Hematopoietic multipotent progenitor cell treated with erythropoietin and hydrocortisone succinate and interleukin-3 and kit ligand, for 17 days (in vitro differentiated cells): ENCODE measurements around the gene NUTF2.
"Not testable (repeated sequence)": the region's sequence is repeated elsewhere in the genome, so short reads cannot be mapped to it uniquely, and the experiment has no call there.

Experiments
- DNase-seq: peaks from one replicate; pipeline ENCODE4 v3.0.0-alpha.2; 2015; ENCODE audit warnings: low spot score

The NUTF2 gene

DNA sequence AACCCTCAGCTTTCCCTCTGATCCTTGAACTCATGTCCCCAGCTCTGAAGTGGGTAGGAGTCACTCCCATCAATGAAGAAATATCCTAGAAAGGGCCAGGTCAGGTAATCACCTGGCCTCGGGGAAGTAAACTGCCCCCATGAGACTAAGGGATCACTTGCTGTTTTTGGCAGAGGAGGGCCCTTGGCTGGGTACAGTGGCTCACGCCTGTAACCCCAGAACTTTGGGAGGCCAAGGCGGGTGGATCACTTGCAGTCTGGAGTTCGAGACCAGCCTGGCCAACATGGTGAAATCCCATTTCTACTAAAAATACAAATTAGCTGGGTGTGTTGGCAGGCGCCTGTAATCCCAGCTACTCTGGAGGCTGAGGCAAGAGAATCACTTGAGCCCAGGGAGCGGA, 17.3 kb downstream of the NUTF2 start:
- not testable (repeated sequence) for DNase-seq

DNA sequence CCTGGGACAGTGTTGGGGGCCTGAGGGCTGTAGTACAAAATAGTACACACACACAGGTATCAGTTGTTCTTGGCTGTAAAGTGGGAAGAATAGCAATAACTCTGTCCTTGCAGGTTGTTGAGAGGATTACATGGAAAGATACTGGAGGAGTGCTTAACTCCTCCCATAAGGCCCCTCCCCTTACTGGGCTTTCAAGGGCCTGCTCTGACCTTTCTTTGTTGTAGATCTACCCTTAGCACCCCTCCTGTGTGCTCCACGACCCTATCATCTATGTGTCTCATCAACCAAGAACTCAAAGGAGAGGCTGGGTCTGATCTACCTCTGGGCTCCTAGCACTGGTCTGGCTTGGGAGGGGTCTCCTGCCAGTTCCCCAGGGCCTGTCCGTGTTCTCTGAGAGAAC, 17.9 kb downstream of the NUTF2 start:
- no peak for DNase-seq

DNA sequence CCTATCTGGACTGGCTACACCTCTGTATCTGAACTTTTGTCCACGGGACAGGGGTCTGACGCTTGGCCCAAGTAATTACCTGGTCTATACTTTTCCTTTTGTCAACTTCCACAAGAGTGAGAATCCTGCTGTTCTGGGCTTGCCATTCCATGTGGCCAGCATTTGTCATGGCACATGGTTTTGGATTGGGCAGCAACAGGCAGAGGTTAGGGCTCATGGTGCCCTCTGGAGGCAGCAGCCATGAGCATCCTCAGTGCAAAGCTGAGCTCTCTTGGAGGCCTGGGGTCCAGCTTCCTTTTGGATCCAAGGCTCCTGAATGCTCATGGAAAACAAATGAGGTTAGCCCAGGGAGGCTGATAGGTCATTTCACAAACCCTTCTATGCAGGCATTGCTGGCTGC, 18.6 kb downstream of the NUTF2 start:
- peak; percentile 64 for DNase-seq

DNA sequence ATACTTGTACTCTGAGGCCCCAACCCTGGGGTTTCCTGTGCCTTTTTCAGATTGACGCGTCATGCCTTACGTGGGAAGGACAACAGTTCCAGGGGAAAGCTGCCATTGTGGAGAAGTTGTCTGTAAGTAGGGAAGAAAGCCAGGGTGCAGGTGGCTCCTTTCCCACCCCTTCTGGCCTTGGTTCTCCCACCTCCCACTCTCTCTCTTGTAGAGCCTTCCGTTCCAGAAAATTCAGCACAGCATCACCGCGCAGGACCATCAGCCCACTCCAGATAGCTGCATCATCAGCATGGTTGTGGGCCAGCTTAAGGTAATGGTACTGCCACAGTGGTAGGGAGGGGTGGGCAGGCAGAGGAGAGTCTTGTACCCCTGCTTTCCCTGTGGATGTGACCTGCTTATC, 21.6 kb downstream of the NUTF2 start:
- DNase-seq, result no peak

DNA sequence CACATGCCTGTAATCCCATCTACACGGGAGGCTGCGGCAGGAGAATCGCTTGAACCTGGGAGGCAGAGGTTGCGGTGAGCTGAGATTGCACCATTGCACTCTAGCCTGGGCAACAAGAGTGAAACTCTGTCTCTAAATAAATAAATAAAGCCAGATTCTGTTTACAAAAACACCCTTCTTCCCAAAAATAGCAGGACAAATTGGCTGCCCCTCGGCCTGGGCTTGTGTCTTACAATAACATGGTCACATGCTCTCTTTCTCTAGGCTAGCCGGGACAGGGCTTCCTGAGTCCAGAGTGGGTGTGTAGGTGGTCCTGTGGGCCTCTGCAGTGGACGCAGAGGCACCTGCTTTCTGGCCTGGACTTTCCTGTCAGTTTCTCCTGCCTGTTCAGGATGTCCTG, 22.9 kb downstream of the NUTF2 start:
- no peak for DNase-seq

DNA sequence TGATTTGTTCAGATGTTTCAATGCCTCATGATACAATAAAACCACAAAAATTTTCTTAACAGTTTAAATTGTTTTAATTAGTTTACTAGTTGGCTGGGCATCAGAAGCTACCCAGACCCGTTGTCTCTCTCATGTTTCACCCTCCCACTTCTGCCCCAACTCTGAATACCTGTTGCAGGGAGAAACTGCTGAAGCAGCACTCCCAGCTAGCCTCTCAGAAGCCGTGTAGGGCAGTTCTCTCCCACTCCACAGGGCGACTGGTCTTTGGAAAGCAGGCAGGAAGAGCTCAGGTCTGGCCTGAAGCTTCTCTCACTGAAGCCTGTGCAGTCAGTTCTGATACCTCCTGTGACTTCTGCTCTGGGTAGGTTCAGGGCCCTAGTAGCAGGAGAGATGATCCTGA, 24.5 kb downstream of the NUTF2 start:
- DNase-seq, result no peak

DNA sequence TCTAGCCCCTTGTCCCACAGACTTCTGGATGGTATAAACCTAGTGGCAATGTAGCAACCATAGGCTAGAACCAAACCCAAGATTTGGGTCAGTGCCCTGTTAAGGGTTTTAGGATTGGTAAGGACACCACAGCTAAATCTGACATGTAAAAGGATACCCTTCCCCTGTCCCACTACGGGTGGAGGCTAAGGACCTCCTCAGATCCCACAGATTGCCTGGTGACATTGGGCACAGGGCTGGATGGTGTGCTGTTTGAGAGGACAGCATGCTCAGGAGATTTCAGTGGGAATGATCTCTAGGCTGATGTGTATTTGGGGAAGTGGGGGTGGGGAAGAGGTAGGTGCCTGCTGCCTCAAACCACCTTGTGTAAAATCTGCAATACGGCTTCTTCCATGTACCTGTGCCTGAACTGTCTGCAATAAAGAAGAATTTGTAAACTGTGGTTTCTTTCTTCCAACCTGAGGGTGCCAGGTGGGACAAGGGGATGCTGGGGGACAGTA, 25.4 kb downstream of the NUTF2 start:
- no peak for DNase-seq

DNA sequence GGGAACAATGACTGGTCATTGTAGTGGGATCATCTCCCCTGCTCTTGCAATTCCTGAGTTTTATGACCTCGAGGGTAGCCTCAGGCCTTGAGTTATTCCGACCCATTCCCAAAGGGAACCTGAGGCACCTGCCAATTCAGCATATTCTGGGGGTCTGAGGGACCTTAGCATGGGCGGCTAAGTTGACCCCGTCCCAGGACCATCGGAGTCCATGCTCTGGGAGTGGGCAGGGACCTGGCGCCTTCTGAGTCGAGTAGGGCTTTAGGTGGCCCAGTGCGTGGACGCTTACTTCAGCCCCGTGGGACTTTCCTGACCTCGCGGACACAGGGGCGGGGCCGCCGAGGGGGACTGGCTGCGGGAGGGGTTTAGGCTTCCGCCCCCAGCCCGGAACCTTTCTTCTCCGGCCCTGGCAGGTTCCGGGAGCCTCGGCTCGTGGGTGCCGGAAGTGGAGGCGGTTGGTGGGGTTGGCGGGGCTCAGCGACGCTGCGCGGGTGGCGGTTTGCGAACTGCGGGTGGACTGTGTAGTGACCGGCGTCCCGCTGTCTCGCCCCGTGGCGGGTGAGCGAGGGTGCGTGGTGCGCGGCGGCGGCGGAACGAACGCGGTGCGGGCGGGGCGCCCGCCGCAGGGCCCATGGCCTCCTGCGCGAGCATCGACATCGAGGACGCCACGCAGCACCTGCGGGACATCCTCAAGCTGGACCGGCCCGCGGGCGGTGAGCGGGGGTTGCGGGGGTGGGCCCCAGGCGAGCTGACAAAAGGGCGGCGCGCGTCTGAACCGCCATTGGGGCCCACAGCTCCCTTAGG, 26.1 kb downstream of the NUTF2 start, which contains the start of gene EDC4:
EDC4 (plus strand) TSS at position 422 of the 804 bp plus-strand sequence; CDS start at position 632, 210 bp downstream.
- DNase-seq, result peak; percentile 69

DNA sequence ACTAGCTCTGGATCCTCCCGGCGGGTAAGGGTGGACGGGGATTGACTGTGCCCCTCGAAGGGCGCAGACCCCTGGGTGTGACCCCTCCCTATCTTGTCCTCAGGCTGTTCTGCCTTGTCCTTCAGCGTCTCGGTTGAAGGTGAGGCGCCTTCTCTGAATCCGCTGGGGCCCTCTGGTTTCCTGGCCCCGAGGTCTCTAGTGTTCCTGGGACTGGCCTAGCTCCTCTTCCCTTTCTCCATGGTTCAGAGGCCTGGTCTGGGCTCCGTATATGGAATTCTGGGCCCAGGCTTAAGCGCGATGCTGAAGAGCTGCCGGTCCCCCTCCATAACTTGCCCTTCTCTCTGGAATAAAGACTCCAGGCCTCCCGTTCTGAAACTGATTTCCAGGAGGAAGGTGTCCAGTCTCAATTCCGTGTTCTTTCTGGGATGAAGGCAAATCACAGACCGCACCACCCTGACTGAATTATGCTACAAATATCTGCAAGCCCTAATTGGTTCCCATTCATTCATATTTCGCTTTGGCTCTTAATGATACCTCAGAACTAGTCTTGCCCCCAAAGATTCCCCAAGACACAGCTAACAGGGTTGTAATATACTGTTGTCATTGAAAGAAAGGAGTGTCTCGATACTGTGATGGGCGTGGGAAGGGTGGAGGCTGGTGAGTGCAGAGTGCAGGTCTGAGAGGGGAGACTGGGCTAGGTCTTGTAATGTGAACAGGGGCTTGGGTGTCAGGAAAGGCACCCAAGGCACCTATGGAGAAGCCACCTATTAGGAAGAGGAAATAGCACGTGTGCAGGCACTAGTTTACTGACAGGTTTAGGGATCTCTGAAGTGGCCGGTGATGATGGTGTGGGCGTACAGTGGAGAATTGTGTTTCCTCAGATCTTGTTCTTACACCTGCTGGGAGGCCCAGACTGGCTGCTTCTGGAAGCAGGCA, 27.0 kb downstream of the NUTF2 start:
- DNase-seq, result no peak

DNA sequence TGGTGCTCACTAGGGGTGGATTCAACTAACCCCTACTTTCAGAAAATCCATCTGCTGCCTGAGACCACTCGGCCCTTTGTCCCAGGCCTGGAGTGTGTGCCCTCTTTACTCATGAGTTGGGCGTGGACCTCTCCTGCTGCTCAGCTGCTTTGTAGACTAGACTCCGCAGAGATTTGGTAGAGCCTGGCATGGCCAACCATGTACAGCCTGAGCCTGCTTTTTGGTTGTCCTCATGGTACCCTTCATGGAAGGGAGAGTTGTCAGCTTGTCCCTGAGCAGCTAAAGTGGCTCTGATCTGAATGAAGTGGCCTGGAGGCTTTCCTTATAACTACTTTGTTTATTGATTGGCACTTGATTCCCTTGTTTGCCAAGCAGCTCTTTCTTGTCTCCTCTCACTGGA, 27.6 kb downstream of the NUTF2 start:
- no peak for DNase-seq

DNA sequence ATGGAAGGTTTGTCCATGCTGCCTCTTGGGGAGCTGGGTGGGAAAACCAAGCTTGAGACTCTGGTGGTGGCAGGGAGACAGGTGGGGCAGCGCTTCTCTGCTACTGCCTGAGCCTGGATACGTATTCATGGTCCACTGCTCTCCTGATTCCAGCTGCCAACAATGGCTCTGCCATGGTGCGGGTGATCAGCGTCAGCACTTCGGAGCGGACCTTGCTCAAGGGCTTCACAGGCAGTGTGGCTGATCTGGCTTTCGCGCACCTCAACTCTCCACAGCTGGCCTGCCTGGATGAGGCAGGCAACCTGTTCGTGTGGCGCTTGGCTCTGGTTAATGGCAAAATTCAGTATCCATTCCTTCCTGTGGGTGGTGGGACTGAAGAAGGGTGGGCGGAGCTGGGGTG, 30.3 kb downstream of the NUTF2 start:
- DNase-seq, result no peak

DNA sequence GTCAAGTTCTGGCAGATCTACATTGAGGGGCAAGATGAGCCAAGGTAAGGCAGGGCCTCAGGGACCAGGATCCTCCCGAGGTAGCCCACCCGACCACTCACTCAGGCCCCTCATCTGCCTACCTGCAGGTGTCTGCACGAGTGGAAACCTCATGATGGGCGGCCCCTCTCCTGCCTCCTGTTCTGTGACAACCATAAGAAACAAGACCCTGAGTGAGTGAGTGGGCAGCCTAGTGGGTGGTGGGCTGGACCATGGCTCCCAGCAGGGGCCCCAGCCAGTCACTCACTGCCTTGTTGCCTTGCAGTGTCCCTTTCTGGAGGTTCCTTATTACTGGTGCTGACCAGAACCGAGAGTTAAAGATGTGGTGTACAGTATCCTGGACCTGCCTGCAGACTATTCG, 31.5 kb downstream of the NUTF2 start:
- DNase-seq, result no peak

DNA sequence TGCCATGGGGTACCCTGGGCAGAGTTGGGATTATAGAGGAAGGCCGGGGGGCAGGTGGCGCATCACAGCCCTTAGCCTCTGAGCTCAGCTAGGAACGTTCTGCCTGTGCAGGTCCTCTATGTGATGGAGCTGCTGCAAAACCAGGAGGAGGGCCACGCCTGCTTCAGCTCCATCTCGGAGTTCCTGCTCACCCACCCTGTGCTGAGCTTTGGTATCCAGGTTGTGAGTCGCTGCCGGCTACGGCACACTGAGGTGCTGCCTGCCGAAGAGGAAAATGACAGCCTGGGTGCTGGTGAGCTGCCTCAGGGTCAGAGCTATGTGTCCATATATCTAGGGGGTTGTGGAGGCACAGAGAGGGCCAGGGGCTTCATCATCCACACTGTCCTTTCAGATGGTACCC, 32.1 kb downstream of the NUTF2 start:
- no peak for DNase-seq

DNA sequence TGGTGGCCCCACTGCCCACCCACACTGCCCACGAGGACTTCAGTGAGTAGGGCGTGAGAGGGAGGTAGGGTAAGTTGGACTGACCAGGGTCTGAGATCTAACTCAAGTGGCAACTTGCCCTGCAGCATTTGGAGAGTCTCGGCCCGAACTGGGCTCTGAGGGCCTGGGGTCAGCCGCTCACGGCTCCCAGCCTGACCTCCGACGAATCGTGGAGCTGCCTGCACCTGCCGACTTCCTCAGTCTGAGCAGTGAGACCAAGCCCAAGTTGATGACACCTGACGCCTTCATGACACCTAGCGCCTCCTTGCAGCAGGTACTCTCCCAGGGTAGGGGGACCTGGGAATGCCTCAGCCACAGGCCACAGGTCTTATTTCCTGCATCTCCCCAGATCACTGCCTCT, 32.7 kb downstream of the NUTF2 start:
- no peak for DNase-seq

DNA sequence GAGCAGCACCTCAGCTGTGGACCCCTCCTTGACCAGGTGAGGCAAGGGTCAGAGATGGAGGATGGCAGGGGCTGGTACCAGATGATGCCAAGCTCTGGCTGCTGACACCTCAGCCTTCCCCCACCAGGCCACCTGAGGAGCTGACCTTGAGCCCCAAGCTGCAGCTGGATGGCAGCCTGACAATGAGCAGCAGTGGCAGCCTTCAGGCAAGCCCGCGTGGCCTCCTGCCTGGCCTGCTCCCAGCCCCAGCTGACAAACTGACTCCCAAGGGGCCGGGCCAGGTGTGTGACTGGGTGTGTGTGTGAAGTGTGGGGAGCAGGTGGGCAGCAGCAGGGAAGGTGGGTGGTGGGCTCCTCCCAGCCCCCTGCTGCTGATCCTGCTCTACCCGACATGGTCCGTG, 33.2 kb downstream of the NUTF2 start:
- DNase-seq, result no peak

DNA sequence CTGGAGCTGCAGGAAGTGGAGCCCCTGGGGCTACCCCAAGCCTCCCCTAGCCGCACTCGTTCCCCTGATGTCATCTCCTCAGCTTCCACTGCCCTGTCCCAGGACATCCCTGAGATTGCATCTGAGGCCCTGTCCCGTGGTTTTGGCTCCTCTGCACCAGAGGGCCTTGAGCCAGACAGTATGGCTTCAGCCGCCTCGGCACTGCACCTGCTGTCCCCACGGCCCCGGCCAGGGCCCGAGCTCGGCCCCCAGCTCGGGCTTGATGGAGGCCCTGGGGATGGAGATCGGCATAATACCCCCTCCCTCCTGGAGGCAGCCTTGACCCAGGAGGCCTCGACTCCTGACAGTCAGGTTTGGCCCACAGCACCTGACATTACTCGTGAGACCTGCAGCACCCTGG, 33.9 kb downstream of the NUTF2 start:
- no peak for DNase-seq

DNA sequence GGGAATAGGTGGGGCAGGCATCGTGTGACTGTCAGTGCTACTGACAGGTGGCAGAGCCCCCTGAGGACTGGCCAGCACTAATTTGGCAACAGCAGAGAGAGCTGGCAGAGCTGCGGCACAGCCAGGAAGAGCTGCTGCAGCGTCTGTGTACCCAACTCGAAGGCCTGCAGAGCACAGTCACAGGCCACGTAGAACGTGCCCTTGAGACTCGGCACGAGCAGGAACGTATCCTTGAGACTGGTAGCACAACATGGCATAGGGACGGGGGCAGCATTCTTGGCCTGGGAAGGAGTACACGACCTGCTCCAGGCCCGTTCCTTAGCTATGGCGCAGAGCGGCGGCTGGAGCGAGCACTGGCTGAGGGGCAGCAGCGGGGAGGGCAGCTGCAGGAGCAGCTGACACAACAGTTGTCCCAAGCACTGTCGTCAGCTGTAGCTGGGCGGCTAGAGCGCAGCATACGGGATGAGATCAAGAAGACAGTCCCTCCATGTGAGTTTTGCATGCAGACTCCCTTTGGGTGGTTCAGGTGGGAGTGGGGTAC, 35.0 kb downstream of the NUTF2 start:
- DNase-seq, result no peak

DNA sequence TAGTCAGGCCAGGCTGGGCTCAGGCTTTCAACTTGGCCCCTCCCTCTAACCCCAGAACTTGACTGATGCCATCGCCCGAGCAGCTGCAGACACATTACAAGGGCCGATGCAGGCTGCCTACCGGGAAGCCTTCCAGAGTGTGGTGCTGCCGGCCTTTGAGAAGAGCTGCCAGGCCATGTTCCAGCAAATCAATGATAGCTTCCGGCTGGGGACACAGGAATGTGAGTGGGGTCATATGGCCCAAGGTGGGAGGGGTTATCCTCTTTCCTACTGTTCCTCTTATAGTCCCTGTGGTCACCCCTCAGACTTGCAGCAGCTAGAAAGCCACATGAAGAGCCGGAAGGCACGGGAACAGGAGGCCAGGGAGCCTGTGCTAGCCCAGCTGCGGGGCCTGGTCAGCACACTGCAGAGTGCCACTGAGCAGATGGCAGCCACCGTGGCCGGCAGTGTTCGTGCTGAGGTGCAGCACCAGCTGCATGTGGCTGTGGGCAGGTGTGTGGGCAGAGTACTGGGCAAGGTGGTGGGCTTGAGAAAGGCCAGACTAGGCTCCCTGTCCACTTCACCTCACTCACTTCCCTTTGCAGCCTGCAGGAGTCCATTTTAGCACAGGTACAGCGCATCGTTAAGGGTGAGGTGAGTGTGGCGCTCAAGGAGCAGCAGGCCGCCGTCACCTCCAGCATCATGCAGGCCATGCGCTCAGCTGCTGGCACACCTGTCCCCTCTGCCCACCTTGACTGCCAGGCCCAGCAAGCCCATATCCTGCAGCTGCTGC, 35.8 kb downstream of the NUTF2 start:
- no peak for DNase-seq

DNA sequence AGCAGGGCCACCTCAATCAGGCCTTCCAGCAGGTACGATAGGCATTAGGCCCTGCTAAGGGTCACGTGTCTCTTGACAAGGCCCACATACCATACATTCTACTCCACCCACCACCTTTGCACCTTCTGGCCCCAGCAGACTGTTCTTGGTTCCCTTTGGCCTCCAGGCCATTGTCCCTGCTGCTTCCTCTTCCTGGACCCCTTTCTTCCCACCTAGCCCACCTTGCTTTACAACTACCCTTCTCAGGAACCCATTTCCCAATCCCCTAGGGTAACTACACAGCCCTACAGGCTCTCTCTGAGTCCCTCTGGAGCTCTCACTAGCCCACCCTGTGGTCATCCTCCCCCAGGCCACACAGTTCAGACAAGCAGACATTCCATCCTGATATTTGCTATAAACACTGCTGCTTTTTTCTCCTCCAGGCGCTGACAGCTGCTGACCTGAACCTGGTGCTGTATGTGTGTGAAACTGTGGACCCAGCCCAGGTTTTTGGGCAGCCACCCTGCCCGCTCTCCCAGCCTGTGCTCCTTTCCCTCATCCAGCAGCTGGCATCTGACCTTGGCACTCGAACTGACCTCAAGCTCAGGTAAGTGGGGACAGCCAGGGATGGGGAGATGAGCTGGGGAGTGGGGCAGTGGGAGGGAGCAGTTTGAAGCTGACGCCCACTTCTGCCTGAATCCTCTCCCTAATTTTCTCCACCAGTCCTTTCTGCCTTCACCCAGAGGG, 36.6 kb downstream of the NUTF2 start:
- DNase-seq, result no peak

DNA sequence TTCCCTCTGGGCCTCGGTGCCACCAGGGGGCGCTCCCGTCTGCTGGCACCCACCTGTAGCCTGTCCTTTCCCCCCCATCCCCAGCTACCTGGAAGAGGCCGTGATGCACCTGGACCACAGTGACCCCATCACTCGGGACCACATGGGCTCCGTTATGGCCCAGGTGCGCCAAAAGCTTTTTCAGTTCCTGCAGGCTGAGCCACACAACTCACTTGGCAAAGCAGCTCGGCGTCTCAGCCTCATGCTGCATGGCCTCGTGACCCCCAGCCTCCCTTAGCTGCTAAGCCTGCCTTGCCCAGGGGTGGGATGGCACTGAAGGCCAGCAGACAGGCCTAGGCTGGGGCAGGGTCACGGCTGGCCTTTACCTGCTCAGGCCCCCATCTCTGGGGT, 37.1 kb downstream of the NUTF2 start:
- DNase-seq, result peak; percentile 72

DNA sequence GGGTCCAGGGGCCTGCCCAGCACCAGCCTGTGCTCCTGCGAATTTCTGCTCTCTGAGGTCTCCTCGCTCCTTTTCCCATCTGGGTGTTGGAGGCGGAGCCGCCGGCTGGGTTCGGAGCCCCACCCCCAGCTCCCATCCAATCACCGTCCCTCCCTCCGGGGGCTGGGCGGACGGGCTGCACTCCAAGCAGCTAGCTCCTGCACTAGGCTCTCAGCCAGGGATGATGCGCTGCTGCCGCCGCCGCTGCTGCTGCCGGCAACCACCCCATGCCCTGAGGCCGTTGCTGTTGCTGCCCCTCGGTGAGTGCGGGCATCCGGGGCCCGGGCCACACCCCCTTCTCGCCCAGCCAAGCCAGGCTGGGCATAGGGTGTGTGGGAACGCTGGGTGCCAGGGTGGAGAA, 38.0 kb downstream of the NUTF2 start, which contains the start of gene NRN1L:
NRN1L (plus strand) TSS at position 202 of the 400 bp plus-strand sequence; CDS start at position 221, 19 bp downstream.
- DNase-seq, result no peak
